ENCODE measurements around the gene PRRC1. TPM values are rescaled to one million over a fixed set of nuclear protein-coding genes. Genes with fewer than 3 reads are reported as not detected.

The PRRC1 gene
- total RNA-seq, 2 donors from 2014 or later, result 37.0 to 44.0 TPM

- H3K36me3 ChIP-seq, result no peaks in the 10 kb centered on the region
- H3K4me1 ChIP-seq (replicated peaks), result no peaks in the 10 kb centered on the region
- H3K9me3 ChIP-seq, result no peaks in the 10 kb centered on the region
- no peaks in the 10 kb centered on the region for H3K27me3 ChIP-seq (replicated peaks; ENCODE audit: insufficient read depth)
- no peak for TF ChIP-seq POLR2AphosphoS5 (IDR thresholded peaks at IDR 0.05)
- TF ChIP-seq CTCF (IDR thresholded peaks at IDR 0.05), result no peak
- TF ChIP-seq POLR2A (IDR thresholded peaks at IDR 0.05), result no peak
- DNase-seq (ENCODE audit: low spot score), result no peak
- no peak overlapping the region for H3K4me3 ChIP-seq
- 87% methylated on average over 2 of the region's 2 CpGs for WGBS
- intact Hi-C loops (cut with DNase I), result no loop called here
- H3K27ac ChIP-seq, result no peak overlapping the region
Measured at GRCh38 chr5:127508644-127509373, 8.6 kb upstream of the PRRC1 start.

GRCh38 chr5:127513408-127513970 lies 4.0 kb upstream of the PRRC1 start:
- no peaks in the 10 kb centered on the region for H3K27me3 ChIP-seq (replicated peaks; ENCODE audit: insufficient read depth)
- no peak for DNase-seq (ENCODE audit: low spot score)
- no peaks in the 10 kb centered on the region for H3K9me3 ChIP-seq
- no peak overlapping the region for H3K27ac ChIP-seq
- no peak for TF ChIP-seq POLR2AphosphoS5 (IDR thresholded peaks at IDR 0.05)
- no peak for TF ChIP-seq CTCF (IDR thresholded peaks at IDR 0.05)
- no peak for TF ChIP-seq POLR2A (IDR thresholded peaks at IDR 0.05)
- 40% methylated on average over 3 of the region's 3 CpGs for WGBS
- no peaks in the 10 kb centered on the region for H3K36me3 ChIP-seq
- H3K4me3 ChIP-seq, result no peak overlapping the region
- H3K4me1 ChIP-seq (replicated peaks), result no peaks in the 10 kb centered on the region
- intact Hi-C loops (cut with DNase I), result no loop called here

DNA sequence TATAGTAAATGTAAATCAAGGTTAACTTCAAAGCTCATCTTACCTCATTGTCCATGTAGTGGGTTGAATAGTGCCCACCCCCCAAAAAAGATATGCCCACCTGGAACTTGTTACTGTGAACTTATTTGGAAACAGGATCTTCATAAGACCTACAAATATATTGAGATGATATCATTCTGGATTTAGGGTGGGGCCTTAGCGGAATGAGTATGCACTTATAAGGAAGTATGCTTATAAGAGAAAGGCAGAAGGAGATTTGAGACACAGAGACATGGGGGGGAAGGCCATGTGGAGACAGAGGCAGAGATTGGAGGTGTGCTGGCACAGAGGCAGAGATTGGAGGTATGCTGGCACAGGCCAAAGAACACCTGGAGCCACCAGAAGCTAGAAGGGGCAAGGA lies 2.6 kb upstream of the PRRC1 start:
- Histone ChIP-seq H3K36me3 (no peaks in the 10 kb centered on the region), H3K9me3 (no peaks in the 10 kb centered on the region), H3K27ac (no peak overlapping the region), H3K4me1 (replicated peaks) (no peaks in the 10 kb centered on the region), H3K27me3 (replicated peaks; ENCODE audit: insufficient read depth) (no peaks in the 10 kb centered on the region), H3K4me3 (no peak overlapping the region)
- no peak for DNase-seq (ENCODE audit: low spot score)
- WGBS, result 100% methylated on average over 1 of the region's 1 CpG
- TF ChIP-seq POLR2AphosphoS5 (IDR thresholded peaks at IDR 0.05), result no peak
- no peak for TF ChIP-seq CTCF (IDR thresholded peaks at IDR 0.05)
- no peak for TF ChIP-seq POLR2A (IDR thresholded peaks at IDR 0.05)
- intact Hi-C loops (cut with DNase I), result no loop called here

- WGBS, result 70% methylated on average over 10 of the region's 10 CpGs
- no peak overlapping the region for H3K4me3 ChIP-seq
- intact Hi-C loops (cut with DNase I), result no loop called here
- no peak for DNase-seq (ENCODE audit: low spot score)
- no peaks in the 10 kb centered on the region for H3K27me3 ChIP-seq (replicated peaks; ENCODE audit: insufficient read depth)
- H3K36me3 ChIP-seq, result no peaks in the 10 kb centered on the region
- H3K27ac ChIP-seq, result no peak overlapping the region
- TF ChIP-seq POLR2AphosphoS5 (IDR thresholded peaks at IDR 0.05) (no peak), POLR2A (IDR thresholded peaks at IDR 0.05) (no peak), CTCF (IDR thresholded peaks at IDR 0.05) (no peak)
- H3K9me3 ChIP-seq, result no peaks in the 10 kb centered on the region
- H3K4me1 ChIP-seq (replicated peaks), result no peaks in the 10 kb centered on the region
Measured at GRCh38 chr5:127515693-127516440, 1.6 kb upstream of the PRRC1 start.

Data from prostate gland (tissue), 2 donors.